Cardiac fibroblast (primary cell): ENCODE data around the gene MPST.

Experiments used
- DNase-seq, 2 donors: peaks; one replicate each; pipeline versions ENCODE4 v3.0.0 to v3.0.0-alpha.2; 2010; ENCODE audit warnings: low read depth in 2 of 2
- H3K4me3 ChIP-seq, 2 donors: replicated peaks in 1 of 2; 1 replicate in 1 of 2; 2 replicates in 1 of 2; pipeline ENCODE4 v1.5.1; 2011; ENCODE audit warnings: low read depth in 2 of 2, low read length in 2 of 2, mild to moderate bottlenecking in 2 of 2, moderate library complexity in 1 of 2
- CTCF ChIP-seq: IDR thresholded peaks from one replicate; pipeline ENCODE4 v1.5.1; 2011; ENCODE audit warnings: low read depth, mild to moderate bottlenecking, low read length, inconsistent platforms

MPST gene

GRCh38 chr22:37054600-37055365, 35.2 kb downstream of the MPST start:
- TF ChIP-seq CTCF, result no peak
- no peak overlapping the region for H3K4me3 ChIP-seq
- no peak for DNase-seq

GRCh38 chr22:37056246-37056645, 36.7 kb downstream of the MPST start:
- no peak for DNase-seq
- H3K4me3 ChIP-seq, result no peak overlapping the region
- no peak for TF ChIP-seq CTCF

GRCh38 chr22:37057226-37057625, 37.7 kb downstream of the MPST start:
- DNase-seq, result no peak
- no peak for TF ChIP-seq CTCF
- no peak overlapping the region for H3K4me3 ChIP-seq

DNA sequence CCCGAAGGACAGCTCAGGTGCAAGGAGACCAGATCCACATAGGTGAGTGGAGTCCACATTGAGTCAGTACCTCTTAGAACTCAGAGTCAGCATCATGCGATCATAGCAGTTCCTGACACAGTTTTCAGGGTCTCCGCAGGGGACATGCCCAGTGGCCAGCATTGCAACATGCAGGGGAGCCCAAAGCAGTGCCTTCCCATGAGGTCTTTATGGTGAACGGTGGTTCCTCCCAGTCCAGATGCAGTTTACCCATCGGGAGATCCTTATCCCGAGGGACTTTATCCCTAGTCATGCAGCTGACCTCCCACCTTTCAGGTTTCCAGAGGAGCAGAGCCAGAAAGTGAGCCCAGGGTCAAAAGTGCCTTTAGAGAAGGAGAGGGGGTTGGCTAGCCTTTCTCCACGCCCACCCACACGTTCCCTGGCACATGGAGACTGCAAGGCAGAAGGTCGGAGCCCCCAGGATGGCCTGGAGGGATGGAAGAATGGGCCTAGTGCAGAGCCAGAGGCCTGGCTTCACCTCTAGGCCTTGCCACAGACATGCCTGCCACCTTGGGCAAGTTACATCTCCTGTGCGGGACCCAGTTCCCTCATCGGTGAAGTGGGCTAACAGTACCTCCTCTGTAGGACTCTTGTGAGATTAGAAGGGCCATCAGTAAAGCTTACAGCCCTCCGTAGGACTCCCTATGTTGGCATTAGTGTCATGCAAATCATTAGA, 38.4 kb downstream of the MPST start:
- DNase-seq, result no peak
- no peak for TF ChIP-seq CTCF
- H3K4me3 ChIP-seq, result no peak overlapping the region

GRCh38 chr22:37058917-37059701, 39.6 kb downstream of the MPST start:
- no peak for DNase-seq
- TF ChIP-seq CTCF, result no peak
- no peak overlapping the region for H3K4me3 ChIP-seq

- DNase-seq, result no peak
- no peak overlapping the region for H3K4me3 ChIP-seq
- no peak for TF ChIP-seq CTCF
These were observed 40.4 kb downstream of the MPST start for GRCh38 chr22:37059876-37060449.
